ENCODE results near the gene KIAA1549.
"Not testable (repeated sequence)": the region's sequence is repeated elsewhere in the genome, so short reads cannot be mapped to it uniquely, and the experiment has no call there.

KIAA1549 gene

GRCh38 chr7:138821912-138822311 is 159.3 kb downstream of the KIAA1549 start:
- in situ Hi-C loops (cut with MboI; ENCODE audit: low sequenced_read_pairs), result no loop called here

- in situ Hi-C loops (cut with MboI; ENCODE audit: low sequenced_read_pairs), result no loop called here
Measured at GRCh38 chr7:138819625-138820024, 161.6 kb downstream of the KIAA1549 start.

- in situ Hi-C loops (cut with MboI; ENCODE audit: low sequenced_read_pairs), result no loop called here
Measured at GRCh38 chr7:138816650-138817049, 164.5 kb downstream of the KIAA1549 start.

- in situ Hi-C loops (cut with MboI; ENCODE audit: low sequenced_read_pairs), result no loop called here
Measured at GRCh38 chr7:138814816-138815332, 166.3 kb downstream of the KIAA1549 start.

GRCh38 chr7:138813945-138814344 is 167.2 kb downstream of the KIAA1549 start:
- in situ Hi-C loops (cut with MboI; ENCODE audit: low sequenced_read_pairs), result no loop called here

- in situ Hi-C loops (cut with MboI; ENCODE audit: low sequenced_read_pairs), result not testable (repeated sequence)
Measured at GRCh38 chr7:138811327-138811726, 169.9 kb downstream of the KIAA1549 start.

GRCh38 chr7:138809346-138809745 is 171.8 kb downstream of the KIAA1549 start:
- in situ Hi-C loops (cut with MboI; ENCODE audit: low sequenced_read_pairs), result no loop called here

- in situ Hi-C loops (cut with MboI; ENCODE audit: low sequenced_read_pairs), result no loop called here
Measured at GRCh38 chr7:138804618-138805017, 176.6 kb downstream of the KIAA1549 start.

GRCh38 chr7:138802706-138803105 is 178.5 kb downstream of the KIAA1549 start:
- in situ Hi-C loops (cut with MboI; ENCODE audit: low sequenced_read_pairs), result no loop called here

- in situ Hi-C loops (cut with MboI; ENCODE audit: low sequenced_read_pairs), result no loop called here
Measured at GRCh38 chr7:138801256-138801655, 179.9 kb downstream of the KIAA1549 start.

- in situ Hi-C loops (cut with MboI; ENCODE audit: low sequenced_read_pairs), result no loop called here
Measured at GRCh38 chr7:138799336-138800000, 181.7 kb downstream of the KIAA1549 start.

- in situ Hi-C loops (cut with MboI; ENCODE audit: low sequenced_read_pairs), result no loop called here
Measured at GRCh38 chr7:138798836-138799235, 182.4 kb downstream of the KIAA1549 start.

GRCh38 chr7:138797715-138798320 is 183.4 kb downstream of the KIAA1549 start, which contains the start of the genes ATP6V0A4 and TMEM213:
Gene ATP6V0A4 (minus strand): TSS chr7:138798196. CDS start chr7:138771247, 26,949 bp downstream.
Gene TMEM213 (plus strand): TSS chr7:138797994. CDS start chr7:138798105, 111 bp downstream.
- in situ Hi-C loops (cut with MboI; ENCODE audit: low sequenced_read_pairs), result no loop called here

GRCh38 chr7:138797046-138797445 is 184.1 kb downstream of the KIAA1549 start:
- in situ Hi-C loops (cut with MboI; ENCODE audit: low sequenced_read_pairs), result not testable (repeated sequence)

GRCh38 chr7:138796038-138796615 is 185.1 kb downstream of the KIAA1549 start:
- in situ Hi-C loops (cut with MboI; ENCODE audit: low sequenced_read_pairs), result no loop called here

- in situ Hi-C loops (cut with MboI; ENCODE audit: low sequenced_read_pairs), result no loop called here
Measured at GRCh38 chr7:138785587-138786437, 195.4 kb downstream of the KIAA1549 start.

- in situ Hi-C loops (cut with MboI; ENCODE audit: low sequenced_read_pairs), result no loop called here
Measured at GRCh38 chr7:138784692-138785091, 196.5 kb downstream of the KIAA1549 start.

All from hTERT RPE-1 (cell line).